HepG2 (cell line): ENCODE results near the gene DDAH2. TPM values are rescaled to one million over a fixed set of nuclear protein-coding genes. Genes with fewer than 3 reads are reported as not detected.

Source experiments
- CBX5 ChIP-seq: sonication (generic); formaldehyde crosslinking; IDR thresholded peaks from 2 replicates; pipeline ENCODE4 v1.4.0; 2020; ENCODE audit warnings: missing genetic modification reagents, borderline replicate concordance
- CEBPG ChIP-seq: IDR thresholded peaks from 2 replicates; pipeline ENCODE4 v1.6.1; 2016
- GABPB1 ChIP-seq: IDR thresholded peaks from 2 replicates; pipeline ENCODE4 v1.6.1; 2016; ENCODE audit warnings: mild to moderate bottlenecking, missing genetic modification reagents, moderate library complexity, missing compliant biosample characterization
- KDM3A ChIP-seq: IDR thresholded peaks from 2 replicates; pipeline ENCODE4 v1.6.1; 2018; ENCODE audit warnings: low read depth, missing compliant biosample characterization
- KLF12 ChIP-seq: sonication (generic); formaldehyde crosslinking; IDR thresholded peaks from 2 replicates; pipeline ENCODE4 v1.4.0; 2020; ENCODE audit warnings: missing genetic modification reagents, borderline replicate concordance
- NFATC3 ChIP-seq: sonication (generic); formaldehyde crosslinking; IDR thresholded peaks from 2 replicates; pipeline ENCODE4 v1.5.1; 2020; ENCODE audit warnings: mild to moderate bottlenecking, missing genetic modification reagents
- NFIB ChIP-seq: sonication (generic); formaldehyde crosslinking; IDR thresholded peaks from 2 replicates; pipeline ENCODE4 v1.9.0; 2021; ENCODE audit warnings: missing genetic modification reagents, mild to moderate bottlenecking, borderline replicate concordance
- NR2F6 ChIP-seq, 2 experiments: IDR thresholded peaks; 2 replicates each; pipeline ENCODE4 v1.6.1; 2016; ENCODE audit warnings: antibody characterized with exemption in 1 of 2, mild to moderate bottlenecking in 1 of 2
- ZNF660 ChIP-seq: sonication (generic); formaldehyde crosslinking; IDR thresholded peaks from 2 replicates; pipeline ENCODE4 v1.5.1; 2020; ENCODE audit warnings: mild to moderate bottlenecking, low read depth, missing genetic modification reagents, borderline replicate concordance
- ZSCAN9 ChIP-seq: IDR thresholded peaks from 2 replicates; pipeline ENCODE4 v1.6.1; 2016; ENCODE audit warnings: borderline replicate concordance
- polyA plus RNA-seq, 8 experiments: library from polyadenylated mRNA; depleted of rRNA in 3 of 8; stranded (reverse) in 7 of 8; unstranded in 1 of 8; fragments of >200 nt; fragmentation: Illumina TruSeq in 4 of 8; extraction: Trizol in 4 of 8; gene quantifications; 2 replicates each; pipeline versions ENCODE4 v1.2.1 to v1.2.3, GENCODE V29; 2011 to 2016; ENCODE audit warnings: low read depth in 4 of 8, missing spikeins in 1 of 8, mixed read lengths in 1 of 8; ENCODE audit not compliant: insufficient read depth in 1 of 8
- total RNA-seq, 5 experiments: library from RNA; depleted of rRNA; stranded (reverse); fragments of >200 nt; fragmentation: Illumina TruSeq; extraction: Trizol; gene quantifications; 2 replicates each; pipeline ENCODE4 v1.2.3, GENCODE V29; 2016; ENCODE audit warnings: low read depth in 1 of 5
- TF ChIP-seq, protein P1 (sequence below): sonication (generic); formaldehyde crosslinking; conservative IDR thresholded peaks from 2 replicates; pipeline ENCODE4 v1.4.0; 2020; ENCODE audit warnings: missing genetic modification reagents
- TF ChIP-seq, protein P2 (sequence below): sonication (generic); formaldehyde crosslinking; IDR thresholded peaks from 2 replicates; pipeline ENCODE4 v1.4.0; 2020; ENCODE audit warnings: missing genetic modification reagents, mild to moderate bottlenecking, borderline replicate concordance
- TF ChIP-seq, protein P3 (sequence below): IDR thresholded peaks from 2 replicates; pipeline ENCODE4 v1.6.1; 2016; ENCODE audit warnings: missing compliant biosample characterization, missing genetic modification reagents, borderline replicate concordance
- TF ChIP-seq, protein P4 (sequence below): sonication (generic); formaldehyde crosslinking; IDR thresholded peaks from 2 replicates; pipeline ENCODE4 v1.4.0; 2020; ENCODE audit warnings: missing genetic modification reagents, borderline replicate concordance
- TF ChIP-seq, protein P5 (sequence below): sonication (generic); formaldehyde crosslinking; IDR thresholded peaks from 2 replicates; pipeline ENCODE4 v1.8.0; 2023; ENCODE audit warnings: mild to moderate bottlenecking, missing genetic modification reagents
- TF ChIP-seq, protein P6 (sequence below): sonication (generic); formaldehyde crosslinking; IDR thresholded peaks from 2 replicates; pipeline ENCODE4 v1.9.0; 2021; ENCODE audit warnings: missing genetic modification reagents, borderline replicate concordance

The DDAH2 gene
- total and polyA plus RNA-seq, 2 of the 13 experiments (the other 11 are each of a cell fraction or from before 2014, with no cell fraction given), result 16.4 to 21.1 TPM

DNA sequence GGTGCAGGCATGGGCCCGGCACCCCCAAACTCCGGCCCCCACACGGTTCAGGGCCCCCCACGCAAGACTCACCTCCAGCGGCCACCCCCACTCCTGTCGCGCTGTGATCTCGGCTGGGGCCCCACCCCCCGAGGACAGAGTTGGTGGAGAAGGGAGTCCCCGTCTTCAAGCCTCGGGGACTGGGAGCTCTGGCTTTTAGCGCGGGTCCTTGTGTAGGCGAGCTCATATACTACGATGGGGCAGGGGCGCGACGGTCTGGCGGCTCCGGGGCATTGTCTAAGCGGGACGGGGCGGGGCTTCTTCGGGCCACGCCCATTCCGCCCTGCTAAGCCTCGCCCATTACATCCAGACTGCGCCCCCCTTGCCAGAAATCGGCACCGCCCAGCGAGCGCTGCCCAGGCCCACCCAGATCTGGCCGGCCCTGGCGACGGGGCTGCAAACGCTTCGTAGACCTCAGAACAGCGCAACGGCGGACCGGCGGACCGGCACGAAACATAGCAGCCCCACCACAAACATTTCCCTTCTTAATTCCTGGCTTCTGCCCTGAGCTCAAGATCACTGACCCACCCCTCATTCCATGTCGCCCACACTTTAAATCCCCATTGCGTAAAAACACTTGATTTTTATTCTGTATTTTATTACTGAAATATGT lies 1.0 kb upstream of the DDAH2 start (continued):
- TF ChIP-seq, protein P1, sequence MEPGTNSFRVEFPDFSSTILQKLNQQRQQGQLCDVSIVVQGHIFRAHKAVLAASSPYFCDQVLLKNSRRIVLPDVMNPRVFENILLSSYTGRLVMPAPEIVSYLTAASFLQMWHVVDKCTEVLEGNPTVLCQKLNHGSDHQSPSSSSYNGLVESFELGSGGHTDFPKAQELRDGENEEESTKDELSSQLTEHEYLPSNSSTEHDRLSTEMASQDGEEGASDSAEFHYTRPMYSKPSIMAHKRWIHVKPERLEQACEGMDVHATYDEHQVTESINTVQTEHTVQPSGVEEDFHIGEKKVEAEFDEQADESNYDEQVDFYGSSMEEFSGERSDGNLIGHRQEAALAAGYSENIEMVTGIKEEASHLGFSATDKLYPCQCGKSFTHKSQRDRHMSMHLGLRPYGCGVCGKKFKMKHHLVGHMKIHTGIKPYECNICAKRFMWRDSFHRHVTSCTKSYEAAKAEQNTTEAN (CRISPR knock-in tag), result no peak
- TF ChIP-seq, protein P2, sequence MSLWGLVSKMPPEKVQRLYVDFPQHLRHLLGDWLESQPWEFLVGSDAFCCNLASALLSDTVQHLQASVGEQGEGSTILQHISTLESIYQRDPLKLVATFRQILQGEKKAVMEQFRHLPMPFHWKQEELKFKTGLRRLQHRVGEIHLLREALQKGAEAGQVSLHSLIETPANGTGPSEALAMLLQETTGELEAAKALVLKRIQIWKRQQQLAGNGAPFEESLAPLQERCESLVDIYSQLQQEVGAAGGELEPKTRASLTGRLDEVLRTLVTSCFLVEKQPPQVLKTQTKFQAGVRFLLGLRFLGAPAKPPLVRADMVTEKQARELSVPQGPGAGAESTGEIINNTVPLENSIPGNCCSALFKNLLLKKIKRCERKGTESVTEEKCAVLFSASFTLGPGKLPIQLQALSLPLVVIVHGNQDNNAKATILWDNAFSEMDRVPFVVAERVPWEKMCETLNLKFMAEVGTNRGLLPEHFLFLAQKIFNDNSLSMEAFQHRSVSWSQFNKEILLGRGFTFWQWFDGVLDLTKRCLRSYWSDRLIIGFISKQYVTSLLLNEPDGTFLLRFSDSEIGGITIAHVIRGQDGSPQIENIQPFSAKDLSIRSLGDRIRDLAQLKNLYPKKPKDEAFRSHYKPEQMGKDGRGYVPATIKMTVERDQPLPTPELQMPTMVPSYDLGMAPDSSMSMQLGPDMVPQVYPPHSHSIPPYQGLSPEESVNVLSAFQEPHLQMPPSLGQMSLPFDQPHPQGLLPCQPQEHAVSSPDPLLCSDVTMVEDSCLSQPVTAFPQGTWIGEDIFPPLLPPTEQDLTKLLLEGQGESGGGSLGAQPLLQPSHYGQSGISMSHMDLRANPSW (CRISPR knock-in tag), result no peak; the same call in 1 of the 2 replicates
- TF ChIP-seq, protein P3, sequence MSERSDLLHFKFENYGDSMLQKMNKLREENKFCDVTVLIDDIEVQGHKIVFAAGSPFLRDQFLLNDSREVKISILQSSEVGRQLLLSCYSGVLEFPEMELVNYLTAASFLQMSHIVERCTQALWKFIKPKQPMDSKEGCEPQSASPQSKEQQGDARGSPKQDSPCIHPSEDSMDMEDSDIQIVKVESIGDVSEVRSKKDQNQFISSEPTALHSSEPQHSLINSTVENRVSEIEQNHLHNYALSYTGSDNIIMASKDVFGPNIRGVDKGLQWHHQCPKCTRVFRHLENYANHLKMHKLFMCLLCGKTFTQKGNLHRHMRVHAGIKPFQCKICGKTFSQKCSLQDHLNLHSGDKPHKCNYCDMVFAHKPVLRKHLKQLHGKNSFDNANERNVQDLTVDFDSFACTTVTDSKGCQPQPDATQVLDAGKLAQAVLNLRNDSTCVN (CRISPR knock-in tag), result 0 out of 2 replicates have a peak, but pooled peaks have one; percentile 5
- no peak for TF ChIP-seq NR2F6 (IDR thresholded peaks at IDR 0.05)
- TF ChIP-seq NR2F6 (CRISPR knock-in tag; IDR thresholded peaks at IDR 0.05), result no peak
- TF ChIP-seq NFATC3, result 0 out of 2 replicates have a peak, but pooled peaks have one; percentile 4
- no peak for TF ChIP-seq CEBPG (CRISPR knock-in tag)
- TF ChIP-seq ZSCAN9 (CRISPR knock-in tag), result 0 out of 2 replicates have a peak, but pooled peaks have one; percentile 33
- peak; percentile 59; the same call in 1 of the 2 replicates for TF ChIP-seq GABPB1
- TF ChIP-seq, protein P4, sequence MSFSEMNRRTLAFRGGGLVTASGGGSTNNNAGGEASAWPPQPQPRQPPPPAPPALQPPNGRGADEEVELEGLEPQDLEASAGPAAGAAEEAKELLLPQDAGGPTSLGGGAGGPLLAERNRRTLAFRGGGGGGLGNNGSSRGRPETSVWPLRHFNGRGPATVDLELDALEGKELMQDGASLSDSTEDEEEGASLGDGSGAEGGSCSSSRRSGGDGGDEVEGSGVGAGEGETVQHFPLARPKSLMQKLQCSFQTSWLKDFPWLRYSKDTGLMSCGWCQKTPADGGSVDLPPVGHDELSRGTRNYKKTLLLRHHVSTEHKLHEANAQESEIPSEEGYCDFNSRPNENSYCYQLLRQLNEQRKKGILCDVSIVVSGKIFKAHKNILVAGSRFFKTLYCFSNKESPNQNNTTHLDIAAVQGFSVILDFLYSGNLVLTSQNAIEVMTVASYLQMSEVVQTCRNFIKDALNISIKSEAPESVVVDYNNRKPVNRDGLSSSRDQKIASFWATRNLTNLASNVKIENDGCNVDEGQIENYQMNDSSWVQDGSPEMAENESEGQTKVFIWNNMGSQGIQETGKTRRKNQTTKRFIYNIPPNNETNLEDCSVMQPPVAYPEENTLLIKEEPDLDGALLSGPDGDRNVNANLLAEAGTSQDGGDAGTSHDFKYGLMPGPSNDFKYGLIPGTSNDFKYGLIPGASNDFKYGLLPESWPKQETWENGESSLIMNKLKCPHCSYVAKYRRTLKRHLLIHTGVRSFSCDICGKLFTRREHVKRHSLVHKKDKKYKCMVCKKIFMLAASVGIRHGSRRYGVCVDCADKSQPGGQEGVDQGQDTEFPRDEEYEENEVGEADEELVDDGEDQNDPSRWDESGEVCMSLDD (CRISPR knock-in tag), result peak; percentile 73
- no peak for TF ChIP-seq ZNF660
- TF ChIP-seq, protein P5, sequence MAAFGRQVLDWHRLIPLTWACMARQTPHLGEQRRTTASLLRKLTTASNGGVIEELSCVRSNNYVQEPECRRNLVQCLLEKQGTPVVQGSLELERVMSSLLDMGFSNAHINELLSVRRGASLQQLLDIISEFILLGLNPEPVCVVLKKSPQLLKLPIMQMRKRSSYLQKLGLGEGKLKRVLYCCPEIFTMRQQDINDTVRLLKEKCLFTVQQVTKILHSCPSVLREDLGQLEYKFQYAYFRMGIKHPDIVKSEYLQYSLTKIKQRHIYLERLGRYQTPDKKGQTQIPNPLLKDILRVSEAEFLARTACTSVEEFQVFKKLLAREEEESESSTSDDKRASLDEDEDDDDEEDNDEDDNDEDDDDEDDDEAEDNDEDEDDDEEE (CRISPR knock-in tag), result 0 out of 2 replicates have a peak, but pooled peaks have one; percentile 38
- TF ChIP-seq KDM3A (CRISPR knock-in tag), result no peak
- TF ChIP-seq CBX5 (CRISPR knock-in tag), result no peak
- TF ChIP-seq, protein P6, sequence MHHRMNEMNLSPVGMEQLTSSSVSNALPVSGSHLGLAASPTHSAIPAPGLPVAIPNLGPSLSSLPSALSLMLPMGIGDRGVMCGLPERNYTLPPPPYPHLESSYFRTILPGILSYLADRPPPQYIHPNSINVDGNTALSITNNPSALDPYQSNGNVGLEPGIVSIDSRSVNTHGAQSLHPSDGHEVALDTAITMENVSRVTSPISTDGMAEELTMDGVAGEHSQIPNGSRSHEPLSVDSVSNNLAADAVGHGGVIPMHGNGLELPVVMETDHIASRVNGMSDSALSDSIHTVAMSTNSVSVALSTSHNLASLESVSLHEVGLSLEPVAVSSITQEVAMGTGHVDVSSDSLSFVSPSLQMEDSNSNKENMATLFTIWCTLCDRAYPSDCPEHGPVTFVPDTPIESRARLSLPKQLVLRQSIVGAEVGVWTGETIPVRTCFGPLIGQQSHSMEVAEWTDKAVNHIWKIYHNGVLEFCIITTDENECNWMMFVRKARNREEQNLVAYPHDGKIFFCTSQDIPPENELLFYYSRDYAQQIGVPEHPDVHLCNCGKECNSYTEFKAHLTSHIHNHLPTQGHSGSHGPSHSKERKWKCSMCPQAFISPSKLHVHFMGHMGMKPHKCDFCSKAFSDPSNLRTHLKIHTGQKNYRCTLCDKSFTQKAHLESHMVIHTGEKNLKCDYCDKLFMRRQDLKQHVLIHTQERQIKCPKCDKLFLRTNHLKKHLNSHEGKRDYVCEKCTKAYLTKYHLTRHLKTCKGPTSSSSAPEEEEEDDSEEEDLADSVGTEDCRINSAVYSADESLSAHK (CRISPR knock-in tag), result no peak; the same call in 1 of the 2 replicates
- no peak for TF ChIP-seq NFIB (CRISPR knock-in tag)
- TF ChIP-seq KLF12 (CRISPR knock-in tag), result no peak; the same call in 1 of the 2 replicates
